Ecto neural progenitor cell (in vitro differentiated cells): ENCODE measurements around the gene CTR9.

Experiments used
- DNase-seq: peaks from one replicate; pipeline ENCODE4 v3.0.0-alpha.2; 2018; ENCODE audit warnings: low spot score

CTR9 gene

DNA sequence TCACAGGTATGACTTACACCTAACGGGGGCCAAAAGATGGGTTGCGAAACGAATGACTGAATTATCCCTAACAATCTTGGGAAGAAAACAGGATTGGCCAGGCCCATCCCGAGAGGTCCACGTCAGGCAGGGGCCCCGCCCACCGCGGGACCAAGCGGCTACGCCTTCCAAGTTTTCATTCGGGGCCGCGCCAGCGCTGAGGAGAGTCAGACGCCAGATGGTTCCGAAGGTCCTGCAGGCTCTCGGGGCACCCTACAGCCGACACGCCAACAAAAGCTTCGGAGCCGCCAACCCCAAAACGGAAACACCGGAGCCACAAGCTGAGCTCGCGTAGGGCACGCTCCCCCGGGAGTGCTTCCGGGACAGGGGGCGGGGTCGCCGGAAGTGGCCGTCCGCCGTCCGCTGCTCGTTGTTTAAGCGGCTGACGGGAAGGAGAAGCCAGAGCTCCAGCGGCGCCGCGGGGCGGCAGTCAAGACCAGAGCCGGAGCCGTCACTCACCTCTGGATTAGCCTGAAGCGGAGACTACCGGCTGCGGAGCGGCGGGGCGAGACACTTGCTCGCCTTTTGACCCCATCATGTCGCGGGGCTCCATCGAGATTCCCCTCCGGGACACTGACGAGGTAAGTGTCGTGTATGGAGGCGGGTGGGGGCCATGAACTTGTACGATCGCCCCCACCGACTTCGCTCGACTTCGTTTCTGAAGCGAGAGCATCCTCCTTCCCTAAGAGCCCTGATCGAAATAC, at the start of gene CTR9:
Gene CTR9, plus strand, starts transcription at position 409 of the 743 bp plus-strand sequence. Its CDS starts 167 bp downstream, at position 576.
- peak; percentile 97 for DNase-seq

DNA sequence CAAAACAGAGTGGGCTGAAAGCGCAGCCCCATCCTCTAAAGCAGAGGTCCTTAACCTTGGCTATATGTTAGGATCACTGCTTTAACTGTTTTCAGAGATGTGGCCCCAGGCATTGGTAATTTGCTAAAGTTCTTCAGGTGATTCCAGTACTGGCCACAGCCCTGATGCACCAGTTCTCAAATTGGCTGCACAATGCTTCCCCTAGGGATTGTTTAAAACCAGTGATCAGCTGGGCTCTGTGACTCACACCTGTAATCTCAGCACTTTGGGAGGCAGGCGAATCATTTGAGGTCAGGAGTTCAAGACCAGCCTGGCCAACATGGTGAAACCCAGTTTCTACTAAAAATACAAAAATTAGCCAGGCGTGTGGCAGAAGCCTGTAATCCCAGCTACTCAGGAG, 49.1 kb upstream of the CTR9 start:
- DNase-seq = no peak

DNA sequence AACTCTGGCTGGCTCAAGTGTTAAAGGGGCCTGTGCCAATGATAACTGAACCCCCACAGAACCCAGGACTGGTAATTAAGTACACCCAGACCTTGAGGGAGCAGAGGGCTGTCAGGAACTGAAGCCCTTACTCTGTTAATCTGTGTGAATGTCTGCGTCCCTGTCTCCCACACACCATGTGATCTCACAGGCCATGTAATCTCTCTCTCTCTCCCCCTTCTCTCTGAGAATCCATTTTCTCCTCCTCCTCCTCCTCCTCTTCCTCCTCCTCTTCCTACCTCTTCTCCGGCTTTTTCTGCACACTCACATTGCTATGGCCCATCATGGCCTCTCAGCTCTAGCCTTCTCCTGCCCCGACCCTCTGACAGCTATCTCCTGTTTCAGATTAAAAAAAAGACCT, 42.9 kb upstream of the CTR9 start:
- no peak for DNase-seq

- no peak for DNase-seq
Measured at GRCh38 chr11:10709299-10710086, 41.6 kb upstream of the CTR9 start.

DNA sequence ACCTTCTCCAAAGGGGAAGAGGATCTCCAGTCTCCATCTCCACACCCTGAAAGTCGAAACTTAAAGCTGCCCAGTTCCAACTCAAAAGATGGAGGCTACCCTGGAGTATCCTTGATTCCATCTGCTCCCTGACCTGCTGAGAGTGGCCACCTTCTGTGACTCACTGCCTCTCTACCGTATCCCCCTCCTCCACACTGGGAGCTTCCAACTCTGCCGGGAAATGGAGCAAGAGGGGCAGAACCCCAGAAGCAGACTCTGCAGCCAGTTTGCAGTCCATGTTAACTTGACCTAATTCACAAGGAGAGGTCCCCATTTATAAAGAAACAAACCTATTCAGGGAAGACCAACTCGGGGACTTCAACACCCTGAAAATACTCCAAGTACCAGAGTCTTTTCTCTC, 35.5 kb upstream of the CTR9 start:
- DNase-seq = no peak

DNA sequence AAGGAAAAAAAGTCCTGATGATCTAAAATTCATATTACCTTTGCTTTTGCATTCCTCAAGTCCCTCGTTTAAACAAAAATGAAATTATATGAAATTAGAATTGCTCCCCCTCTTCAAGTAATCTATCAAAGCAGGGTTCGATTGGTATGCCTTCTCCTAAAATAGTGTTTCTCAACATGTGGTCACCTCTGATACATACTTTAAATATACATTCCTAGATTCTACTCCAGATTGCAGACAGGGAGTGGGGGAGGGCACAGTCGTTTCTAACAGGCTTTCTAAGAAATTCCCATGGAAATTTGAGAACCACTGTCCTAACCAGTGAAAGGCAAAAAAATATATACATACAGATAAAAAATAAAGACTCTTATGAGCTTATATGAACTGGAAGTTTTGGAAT, 34.9 kb upstream of the CTR9 start:
- no peak for DNase-seq

DNA sequence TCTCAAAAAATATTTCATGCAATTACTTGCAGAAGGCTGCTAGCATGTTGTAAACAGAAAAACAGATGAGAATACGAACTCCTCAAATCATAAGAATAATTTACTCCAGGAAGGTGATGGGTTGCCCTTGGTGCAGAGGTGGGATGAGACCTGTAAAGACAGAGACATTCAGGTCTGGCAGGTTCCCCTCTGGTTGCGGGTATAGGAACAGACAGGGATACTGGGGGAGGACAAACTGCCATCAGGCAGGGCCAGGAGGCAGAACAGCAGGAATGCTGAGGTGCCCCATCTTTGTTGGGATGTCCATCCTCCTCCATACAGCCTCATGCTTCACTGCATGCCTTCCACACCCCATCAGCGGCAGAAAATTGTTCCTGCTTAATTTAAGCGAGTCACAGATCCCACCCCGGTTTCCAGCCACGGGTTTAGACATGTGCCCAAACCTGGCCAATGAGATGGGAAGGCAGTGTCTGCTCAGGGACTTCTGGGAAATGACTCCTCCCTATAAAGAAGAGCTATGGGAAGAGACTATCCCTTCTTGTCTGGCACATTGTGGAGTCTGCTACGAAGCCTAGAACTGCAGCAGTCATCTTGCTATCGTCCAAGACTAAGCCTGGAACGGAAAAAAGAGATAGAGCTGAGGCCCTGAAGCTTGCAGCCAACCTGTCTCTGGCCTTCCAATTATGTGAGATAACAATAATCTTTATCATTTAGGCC, 34.3 kb upstream of the CTR9 start:
- DNase-seq = no peak

DNA sequence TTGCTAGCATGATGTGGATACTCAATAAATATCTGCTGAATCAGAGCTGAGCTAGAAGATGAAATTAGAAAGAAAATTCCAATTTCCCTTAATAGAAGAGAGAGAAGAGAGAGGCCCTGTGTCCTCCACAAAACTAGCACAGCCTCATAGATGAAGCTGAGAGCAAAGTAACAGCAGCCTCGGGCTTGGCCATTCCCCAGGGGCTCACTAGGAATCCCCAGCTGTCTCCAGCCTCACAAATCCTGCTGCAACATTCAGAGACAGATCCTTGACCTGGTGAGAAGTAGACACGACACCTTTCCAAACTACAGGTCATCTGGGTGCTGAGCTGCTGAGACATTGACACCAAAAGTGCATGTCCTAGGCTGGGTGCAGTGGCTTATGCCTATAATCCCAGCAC, 31.4 kb upstream of the CTR9 start:
- DNase-seq = no peak

- DNase-seq = no peak
Measured at GRCh38 chr11:10720881-10721376, 30.1 kb upstream of the CTR9 start.

DNA sequence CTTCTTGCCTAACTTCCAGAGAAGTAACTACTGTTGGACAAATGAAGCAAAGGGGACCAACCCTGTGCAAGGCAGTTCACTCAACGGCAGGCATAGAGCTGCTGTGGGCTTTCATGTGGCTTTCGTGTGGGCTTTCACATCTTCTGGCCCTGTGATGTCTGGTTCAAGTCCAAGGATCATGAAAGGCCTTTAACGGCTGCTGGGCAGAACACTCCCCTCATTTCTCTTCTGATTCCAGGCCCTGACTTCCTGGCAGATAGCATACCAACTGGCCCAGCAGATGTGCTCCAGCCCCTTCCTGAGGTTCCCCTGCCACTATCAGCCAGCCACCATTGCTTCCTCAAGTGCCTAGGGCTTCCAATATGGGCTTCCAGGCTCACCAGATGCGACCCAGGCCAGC, 28.7 kb upstream of the CTR9 start:
- DNase-seq = no peak

DNA sequence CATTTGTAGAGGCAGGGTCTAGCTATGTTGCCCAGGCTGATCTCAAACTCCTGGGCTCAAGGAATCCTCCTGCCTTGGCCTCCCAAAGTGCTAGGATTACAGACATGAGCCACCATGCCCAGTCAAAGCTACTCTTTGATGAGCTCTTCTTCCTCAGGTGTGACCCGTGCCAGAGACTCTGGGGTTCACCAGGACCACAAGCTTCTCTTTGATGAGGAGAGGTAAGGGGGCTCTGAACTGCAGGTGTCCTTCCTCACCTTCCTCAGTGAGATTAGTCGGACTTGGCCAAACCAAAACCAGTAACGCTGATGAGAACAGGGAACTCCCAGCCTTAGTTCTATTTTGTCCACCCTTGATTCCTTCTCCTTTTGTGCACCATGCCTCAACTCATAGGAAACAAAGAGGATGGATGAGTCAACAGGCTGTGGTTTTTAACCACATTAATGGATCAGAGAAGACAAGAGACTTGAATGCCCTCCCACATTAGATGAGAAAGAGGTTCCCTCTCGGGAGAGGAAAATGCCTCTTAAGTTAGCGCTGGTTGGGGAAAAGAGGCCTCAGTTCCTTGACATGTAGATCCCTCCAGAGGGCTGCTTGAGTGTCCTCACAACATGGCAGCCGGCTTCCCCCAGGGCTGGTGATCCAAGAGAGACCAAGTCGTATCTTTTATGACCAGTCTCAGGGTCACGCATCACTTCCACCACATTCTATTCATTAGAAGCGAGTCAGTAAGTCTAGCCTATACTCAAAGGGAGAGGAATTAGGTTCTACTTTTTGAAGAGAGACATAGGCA, 25.7 kb upstream of the CTR9 start:
- DNase-seq = no peak

DNA sequence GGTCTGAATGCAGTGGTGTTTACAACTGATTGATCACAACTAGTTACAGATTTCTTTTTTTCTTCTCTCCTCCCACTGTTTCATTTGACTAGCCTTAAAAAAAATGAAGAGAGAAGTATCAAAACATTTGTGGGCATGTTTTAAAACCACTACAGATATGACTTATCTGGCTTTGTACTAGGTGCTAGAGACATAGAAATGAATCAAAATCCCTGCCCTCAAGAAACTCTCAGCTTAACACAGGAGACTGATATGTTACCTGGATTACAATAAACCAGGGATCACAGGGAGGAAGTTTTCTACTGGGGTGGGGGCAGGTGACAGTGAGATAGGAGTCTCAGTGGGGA, 25.2 kb upstream of the CTR9 start:
- no peak for DNase-seq

DNA sequence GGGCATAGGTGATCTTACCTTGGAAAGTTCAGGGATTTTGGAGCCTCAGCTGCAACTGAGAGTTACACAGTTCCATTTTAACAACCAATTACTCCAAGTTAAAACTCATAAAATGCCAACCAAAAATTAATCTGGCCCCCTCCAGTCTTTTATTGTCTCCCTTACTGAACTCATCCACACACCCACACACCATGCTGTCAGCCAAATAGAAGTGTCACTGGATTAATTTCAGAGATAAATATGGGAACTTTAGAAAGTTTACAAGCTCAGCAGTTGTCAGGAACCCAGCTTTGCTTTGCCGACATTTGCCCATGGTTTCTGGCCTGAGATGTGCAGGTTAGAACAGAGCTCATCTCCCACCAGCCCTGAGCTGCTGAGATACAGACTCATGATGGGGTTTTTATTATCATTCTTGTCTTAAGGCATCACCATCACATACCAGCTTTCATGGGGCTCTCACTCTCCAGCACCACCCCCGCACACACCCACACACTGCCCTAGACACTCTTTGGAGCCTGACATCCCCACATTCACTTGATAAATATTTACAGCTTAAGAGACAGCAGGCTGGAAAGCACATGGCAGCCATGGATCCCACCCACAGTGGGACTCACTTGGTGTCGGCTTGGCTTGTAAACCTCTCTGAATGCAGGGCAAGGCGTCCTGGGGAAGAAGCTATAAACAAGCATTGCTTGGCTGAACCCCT, 23.7 kb upstream of the CTR9 start:
- no peak for DNase-seq

GRCh38 chr11:10728154-10728553, 22.9 kb upstream of the CTR9 start:
- no peak for DNase-seq

GRCh38 chr11:10728789-10729472, 22.1 kb upstream of the CTR9 start:
- DNase-seq = peak; percentile 73

DNA sequence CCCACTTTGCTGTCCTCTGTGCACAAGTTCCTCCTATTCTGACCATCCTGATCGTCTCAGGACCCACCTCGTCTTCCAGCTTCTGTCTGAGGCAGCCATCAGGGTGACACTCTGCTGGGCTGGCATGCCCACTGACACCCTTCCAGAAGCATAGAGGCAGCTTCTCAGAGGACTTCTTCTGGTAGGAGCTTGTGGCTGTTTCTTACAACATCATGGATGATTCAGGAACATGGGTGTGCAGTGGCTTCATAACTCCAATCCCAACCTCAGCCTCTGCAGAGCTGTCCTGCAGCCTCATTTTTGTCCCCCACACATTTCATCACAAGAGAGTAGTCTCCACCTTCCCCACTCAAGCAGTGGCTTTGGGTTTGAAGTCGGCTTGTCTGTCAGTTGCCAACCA, 20.9 kb upstream of the CTR9 start:
- DNase-seq = no peak

DNA sequence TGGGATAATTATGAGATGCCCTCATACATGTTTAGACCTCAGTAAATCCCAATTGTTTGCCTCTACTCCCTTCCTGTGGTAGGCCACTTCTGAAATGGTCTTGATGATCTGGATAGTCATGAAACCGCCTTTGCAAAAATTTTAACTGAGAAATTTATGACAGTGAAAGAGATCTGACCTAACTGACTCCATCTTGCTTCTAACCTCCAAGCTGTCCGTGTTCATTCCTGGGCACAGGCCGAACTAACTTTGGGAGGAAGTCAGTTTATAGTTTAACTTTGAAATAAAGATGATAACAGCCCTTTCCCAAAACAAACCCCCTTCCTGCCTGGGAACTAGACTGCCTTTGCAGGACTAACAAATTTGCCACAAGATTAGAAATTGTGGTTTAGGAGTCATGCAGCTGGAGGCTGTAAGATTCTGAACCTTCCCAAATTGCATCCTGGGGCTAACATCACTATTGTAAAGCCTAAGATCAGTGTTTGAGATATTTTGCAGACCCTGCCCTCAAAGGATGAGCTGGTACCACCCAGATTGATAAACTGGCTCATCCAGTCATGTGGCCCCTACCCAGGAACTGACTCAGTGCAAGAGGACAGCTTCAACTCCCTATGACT, 19.9 kb upstream of the CTR9 start:
- DNase-seq = no peak

DNA sequence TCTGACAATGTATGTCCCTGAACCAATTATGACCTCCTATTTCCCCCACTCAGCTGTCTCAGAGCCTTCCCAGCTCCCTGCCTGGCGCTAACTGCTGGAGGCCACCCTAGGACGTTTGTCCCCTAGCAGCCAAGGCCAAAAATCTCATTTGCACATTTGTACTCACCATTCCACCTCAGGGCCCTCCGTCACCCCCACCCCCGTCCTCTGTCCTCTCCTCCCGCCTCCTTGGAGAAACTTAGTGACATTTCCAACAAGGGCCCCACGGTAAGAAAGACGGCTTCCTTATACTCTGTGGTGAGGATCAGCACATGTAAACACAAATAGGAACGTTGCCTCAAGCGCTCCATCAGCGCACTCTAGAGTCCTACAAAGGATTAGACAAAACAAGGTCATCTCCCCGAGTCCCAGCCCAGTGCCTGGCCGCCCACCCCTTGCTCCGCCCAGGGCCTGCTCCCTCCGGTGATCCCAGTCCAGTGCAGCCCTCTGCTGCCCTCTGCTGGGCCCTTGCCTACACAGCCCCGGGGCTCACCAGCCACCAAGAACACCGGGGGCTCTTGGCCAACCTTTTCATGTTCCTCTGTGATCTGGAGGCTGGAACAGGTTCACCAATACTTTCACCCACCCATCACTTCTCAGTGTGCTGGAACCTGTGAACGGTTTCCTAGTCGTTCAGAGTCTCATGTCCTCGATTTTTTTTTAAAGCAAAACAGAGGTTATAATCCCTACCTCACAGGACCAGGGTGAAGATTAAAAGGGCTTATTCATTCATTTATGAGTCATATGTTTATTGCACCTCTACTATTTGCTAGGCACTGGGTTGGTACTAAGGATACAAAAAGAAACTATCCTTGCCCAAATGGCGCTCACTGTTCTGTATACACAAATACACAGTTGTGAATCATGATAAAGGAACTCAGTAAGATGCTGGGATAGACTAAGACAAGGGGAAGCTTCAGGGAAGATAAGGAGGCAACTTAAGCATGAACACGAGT, 15.3 kb upstream of the CTR9 start:
- peak; percentile 96 for DNase-seq
